CD4-positive, alpha-beta T cell (primary cell): ENCODE data around the gene TXNDC12. TPM values are rescaled to one million over a fixed set of nuclear protein-coding genes. Genes with fewer than 3 reads are reported as not detected.

ENCODE experiments used
- ATAC-seq: fragments of 200-7000 bp; cut with Tn5 transposase; one replicate; pipeline ENCODE4 v1.10.0; 2022; ENCODE audit warnings: mild to moderate bottlenecking; ENCODE audit not compliant: poor library complexity
- CTCF ChIA-PET: fragments of 350-600 bp; sonication (Branson Sonifier 250); formaldehyde crosslinking; loops from one replicate; lab custom pipeline; 2021; ENCODE audit warnings: antibody characterized with exemption, inconsistent platforms; lab: Charles Lee
- POLR2A ChIA-PET: fragments of 350-600 bp; sonication (Branson Sonifier 250); formaldehyde crosslinking; loops from one replicate; lab custom pipeline; 2021; ENCODE audit warnings: antibody characterized with exemption, inconsistent platforms; lab: Charles Lee
- DNase-seq, 14 experiments: peaks; one replicate each; pipeline ENCODE4 v3.0.0-alpha.2; 2013 to 2020; ENCODE audit warnings: mixed read lengths in 2 of 14
- H3K27ac ChIP-seq, 2 donors: one replicate each; pipeline versions ENCODE4 v1.5.1 to v1.7.0; 2013; ENCODE audit warnings: low read length in 2 of 2, low read depth in 1 of 2, mild to moderate bottlenecking in 1 of 2
- H3K27me3 ChIP-seq, 2 experiments: 1 replicate in 1 of 2; 2 replicates in 1 of 2; pipeline versions ENCODE4 v1.6.1 to v1.7.0; 2013; ENCODE audit warnings: low read length in 2 of 2, control low read depth in 1 of 2, mild to moderate bottlenecking in 1 of 2, moderate library complexity in 1 of 2; ENCODE audit not compliant: insufficient read depth in 2 of 2, control insufficient read depth in 1 of 2
- H3K36me3 ChIP-seq: one replicate; pipeline ENCODE4 v1.6.1; 2013; ENCODE audit warnings: low read length, control low read depth; ENCODE audit not compliant: insufficient read depth
- H3K4me1 ChIP-seq: one replicate; pipeline ENCODE4 v1.6.1; 2013; ENCODE audit warnings: low read length, control low read depth; ENCODE audit not compliant: insufficient read depth
- H3K4me3 ChIP-seq: one replicate; pipeline ENCODE4 v1.5.1; 2013; ENCODE audit warnings: mild to moderate bottlenecking, low read length, moderate library complexity
- H3K9me3 ChIP-seq, 2 experiments: 1 replicate in 1 of 2; 2 replicates in 1 of 2; pipeline versions ENCODE4 v1.6.1 to v1.7.0; 2013; ENCODE audit warnings: low read length in 2 of 2, mild to moderate bottlenecking in 2 of 2, control low read depth in 1 of 2, moderate library complexity in 1 of 2; ENCODE audit not compliant: control insufficient read depth in 1 of 2, insufficient read depth in 1 of 2
- H3K27ac Mint-ChIP-seq: one replicate; pipeline ENCODE4 v1.8.0; 2020; ENCODE audit warnings: mixed read lengths
- H3K27me3 Mint-ChIP-seq: one replicate; pipeline ENCODE4 v1.8.0; 2021; ENCODE audit warnings: mixed read lengths
- H3K36me3 Mint-ChIP-seq: one replicate; pipeline ENCODE4 v1.8.0; 2021; ENCODE audit warnings: low read depth, mixed read lengths
- H3K4me1 Mint-ChIP-seq: one replicate; pipeline ENCODE4 v1.8.0; 2021; ENCODE audit warnings: low read depth, mixed read lengths
- H3K4me3 Mint-ChIP-seq: one replicate; pipeline ENCODE4 v1.8.0; 2020; ENCODE audit warnings: mild to moderate bottlenecking, mixed read lengths
- H3K9me3 Mint-ChIP-seq: one replicate; pipeline ENCODE4 v1.8.0; 2020; ENCODE audit warnings: mixed read lengths
- CTCF ChIP-seq: fragments of 200-600 bp; IDR thresholded peaks from one replicate; pipeline ENCODE4 v1.8.0; 2022; ENCODE audit warnings: antibody characterized with exemption, mild to moderate bottlenecking
- intact Hi-C, 2 experiments: fragments of 100-400 bp; cut with DNase I in 1 of 2; cut with micrococcal nuclease in 1 of 2; formaldehyde crosslinking; loops; one replicate each; pipeline versions ENCODE4 v1.15.1 to v1.9.0; 2023 to 2025; cut with DNase I, micrococcal nuclease
- total RNA-seq, 174 experiments: library from RNA in 2 of 174; stranded (reverse) in 2 of 174; gene quantifications; one replicate each; pipeline ENCODE4 v1.2.3 and lab custom pipeline; 2021 to 2026

The TXNDC12 gene
- total RNA-seq, 2 experiments from 2014 or later = 14.3 to 15.4 TPM

DNA sequence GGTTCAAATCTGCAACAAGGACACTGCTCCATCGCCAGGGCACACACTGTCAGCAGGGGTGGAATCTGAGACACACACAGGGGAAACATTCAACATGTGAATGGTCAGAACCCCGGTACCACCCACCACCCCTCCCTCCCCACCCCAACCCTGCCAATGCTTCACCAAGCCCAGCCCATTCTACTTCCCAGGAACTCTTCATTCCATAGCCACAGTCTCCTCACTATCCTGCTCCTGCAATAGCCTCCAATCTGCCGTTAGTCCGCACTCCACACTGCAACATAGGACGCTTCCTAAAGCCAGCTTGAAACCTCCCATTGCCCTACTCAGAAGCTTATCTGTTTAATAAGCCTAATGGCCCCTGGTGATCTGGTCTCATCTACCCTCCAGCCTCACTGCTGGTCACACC, 57.0 kb downstream of the TXNDC12 start:
- no peaks in the 10 kb centered on the region for H3K4me1 ChIP-seq
- H3K27ac Mint-ChIP-seq = no peak overlapping the region
- H3K36me3 Mint-ChIP-seq = no peaks in the 10 kb centered on the region
- no peak overlapping the region for H3K27ac ChIP-seq
- DNase-seq (no peak), ATAC-seq (no peak)
- intact Hi-C loops = no loop called here
- peaks cover 4 to 5% of the 10 kb centered on the region in 2 experiments for H3K27me3 ChIP-seq
- H3K9me3 Mint-ChIP-seq = no peaks in the 10 kb centered on the region
- H3K27me3 Mint-ChIP-seq = peaks cover 28% of the 10 kb centered on the region
- POLR2A ChIA-PET = no interaction called here
- TF ChIP-seq CTCF = no peak
- CTCF ChIA-PET = no interaction called here
- no peaks in the 10 kb centered on the region for H3K36me3 ChIP-seq
- H3K4me3 ChIP-seq = no peak overlapping the region
- H3K4me1 Mint-ChIP-seq = no peaks in the 10 kb centered on the region
- no peaks in the 10 kb centered on the region for H3K9me3 ChIP-seq
- H3K4me3 Mint-ChIP-seq = no peak overlapping the region

DNA sequence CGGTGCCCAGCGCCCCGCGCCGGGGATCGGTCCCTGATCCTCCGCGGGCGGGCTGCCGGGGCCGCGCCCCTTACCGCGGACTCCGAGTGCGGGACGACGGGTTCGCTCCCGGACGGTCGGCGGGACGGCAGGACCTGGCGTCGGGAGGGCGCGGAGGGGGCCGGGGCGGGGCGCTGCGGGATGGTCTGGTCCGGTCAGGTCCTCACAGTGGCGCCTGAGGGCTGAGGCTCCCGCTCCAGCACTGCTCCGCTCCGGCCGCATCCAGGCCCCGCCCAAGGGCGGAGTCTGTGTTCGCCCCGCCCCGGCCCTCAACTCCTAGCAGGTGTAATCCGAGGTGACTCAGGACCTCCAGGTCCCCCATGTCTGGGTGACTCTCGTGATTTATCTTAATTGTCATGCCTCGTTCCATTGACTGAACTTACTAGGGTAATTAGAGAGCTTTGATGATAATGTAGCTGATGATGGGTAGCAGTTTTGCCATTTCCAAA, 64.5 kb downstream of the TXNDC12 start, which contains the start of gene RAB3B:
Gene RAB3B, minus strand, starts transcription at position 223 of the 488 bp plus-strand sequence. CDS start 13,583 bp downstream, outside the sequence.
- peak within 1 kb of the TSS; percentile 44 for H3K4me3 ChIP-seq
- peaks cover 17% of the 10 kb centered on the region for H3K4me1 Mint-ChIP-seq
- peak; percentile 54 to 87 (median 71) for DNase-seq
- H3K27ac ChIP-seq = no peak within 1 kb of the TSS
- no peak within 1 kb of the TSS for H3K27ac Mint-ChIP-seq
- ChIA-PET POLR2A (no interaction called here), CTCF (no interaction called here)
- intact Hi-C loops = no loop called here
- peaks cover 15 to 29% of the 10 kb centered on the region in 2 experiments for H3K27me3 ChIP-seq
- no peaks in the 10 kb centered on the region for H3K9me3 ChIP-seq
- H3K27me3 Mint-ChIP-seq = peaks cover 35% of the 10 kb centered on the region
- H3K9me3 Mint-ChIP-seq = no peaks in the 10 kb centered on the region
- no peaks in the 10 kb centered on the region for H3K36me3 Mint-ChIP-seq
- H3K36me3 ChIP-seq = no peaks in the 10 kb centered on the region
- peak; percentile 96 for ATAC-seq
- no peak for TF ChIP-seq CTCF
- H3K4me3 Mint-ChIP-seq = peak within 1 kb of the TSS; percentile 91
- H3K4me1 ChIP-seq = peaks cover 13% of the 10 kb centered on the region

GRCh38 chr1:51989582-51990477, 65.2 kb downstream of the TXNDC12 start:
- Histone ChIP-seq H3K27ac (no peak overlapping the region), H3K9me3 (no peaks in the 10 kb centered on the region), H3K4me1 (peaks cover 13% of the 10 kb centered on the region), H3K27me3 (peaks cover 15 to 29% of the 10 kb centered on the region in 2 experiments), H3K36me3 (no peaks in the 10 kb centered on the region), H3K4me3 (no peak overlapping the region)
- ChIA-PET POLR2A (interaction anchor here (1.0 kb wide), 1 partner anchor 110 kb away, joined by 3 read pairs; no protein-coding TSS in a partner anchor), CTCF (no interaction called here)
- Mint-ChIP-seq H3K27ac (no peak overlapping the region), H3K36me3 (no peaks in the 10 kb centered on the region), H3K27me3 (peaks cover 35% of the 10 kb centered on the region), H3K4me3 (peak overlapping the region; percentile 64), H3K9me3 (no peaks in the 10 kb centered on the region), H3K4me1 (peaks cover 17% of the 10 kb centered on the region)
- TF ChIP-seq CTCF = no peak
- intact Hi-C loops = no loop called here
- ATAC-seq (no peak), DNase-seq (peak in 2 of 14 experiments; percentile 7 to 16)
